GM06990 (cell line): ENCODE results near the gene S100A16.

Experiments used
- DNase-seq: peaks from one replicate; pipeline ENCODE4 v3.0.0-alpha.2; 2011; ENCODE audit not compliant: insufficient read length; ENCODE audit errors: extremely low read depth
- H3K27me3 ChIP-seq: replicated peaks from 2 replicates; pipeline ENCODE4 v1.6.0; 2011; ENCODE audit warnings: low read length; ENCODE audit not compliant: control insufficient read depth, insufficient read depth
- H3K36me3 ChIP-seq: 2 replicates; pipeline ENCODE4 v1.5.1; 2011; ENCODE audit warnings: low read length; ENCODE audit not compliant: control insufficient read depth, insufficient read depth
- H3K4me3 ChIP-seq: replicated peaks from 2 replicates; pipeline ENCODE4 v1.5.1; 2011; ENCODE audit warnings: low read depth, mild to moderate bottlenecking, control low read depth, low read length
- TF ChIP-seq, protein P1 (sequence below): IDR thresholded peaks from 2 replicates; pipeline ENCODE4 v1.5.1; 2011; ENCODE audit warnings: low read length, control low read depth, mild to moderate bottlenecking, inconsistent platforms; ENCODE audit not compliant: insufficient read depth, poor library complexity, severe bottlenecking

S100A16 gene

GRCh38 chr1:153649137-153649862, 36.4 kb upstream of the S100A16 start:
- H3K27me3 ChIP-seq, result no peaks in the 10 kb centered on the region
- no peak overlapping the region for H3K4me3 ChIP-seq
- TF ChIP-seq, protein P1, sequence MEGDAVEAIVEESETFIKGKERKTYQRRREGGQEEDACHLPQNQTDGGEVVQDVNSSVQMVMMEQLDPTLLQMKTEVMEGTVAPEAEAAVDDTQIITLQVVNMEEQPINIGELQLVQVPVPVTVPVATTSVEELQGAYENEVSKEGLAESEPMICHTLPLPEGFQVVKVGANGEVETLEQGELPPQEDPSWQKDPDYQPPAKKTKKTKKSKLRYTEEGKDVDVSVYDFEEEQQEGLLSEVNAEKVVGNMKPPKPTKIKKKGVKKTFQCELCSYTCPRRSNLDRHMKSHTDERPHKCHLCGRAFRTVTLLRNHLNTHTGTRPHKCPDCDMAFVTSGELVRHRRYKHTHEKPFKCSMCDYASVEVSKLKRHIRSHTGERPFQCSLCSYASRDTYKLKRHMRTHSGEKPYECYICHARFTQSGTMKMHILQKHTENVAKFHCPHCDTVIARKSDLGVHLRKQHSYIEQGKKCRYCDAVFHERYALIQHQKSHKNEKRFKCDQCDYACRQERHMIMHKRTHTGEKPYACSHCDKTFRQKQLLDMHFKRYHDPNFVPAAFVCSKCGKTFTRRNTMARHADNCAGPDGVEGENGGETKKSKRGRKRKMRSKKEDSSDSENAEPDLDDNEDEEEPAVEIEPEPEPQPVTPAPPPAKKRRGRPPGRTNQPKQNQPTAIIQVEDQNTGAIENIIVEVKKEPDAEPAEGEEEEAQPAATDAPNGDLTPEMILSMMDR, result no peak
- DNase-seq, result no peak
- H3K36me3 ChIP-seq, result peaks cover 13% of the 10 kb centered on the region

- DNase-seq, result no peak
- TF ChIP-seq, protein P1, result no peak
- Histone ChIP-seq H3K4me3 (no peak overlapping the region), H3K36me3 (peaks cover 14% of the 10 kb centered on the region), H3K27me3 (no peaks in the 10 kb centered on the region)
Measured at GRCh38 chr1:153648000-153648643, 35.2 kb upstream of the S100A16 start.

GRCh38 chr1:153647346-153647714, 34.4 kb upstream of the S100A16 start:
- no peak for DNase-seq
- Histone ChIP-seq H3K27me3 (no peaks in the 10 kb centered on the region), H3K4me3 (no peak overlapping the region), H3K36me3 (peaks cover 16% of the 10 kb centered on the region)
- TF ChIP-seq, protein P1, result no peak

DNA sequence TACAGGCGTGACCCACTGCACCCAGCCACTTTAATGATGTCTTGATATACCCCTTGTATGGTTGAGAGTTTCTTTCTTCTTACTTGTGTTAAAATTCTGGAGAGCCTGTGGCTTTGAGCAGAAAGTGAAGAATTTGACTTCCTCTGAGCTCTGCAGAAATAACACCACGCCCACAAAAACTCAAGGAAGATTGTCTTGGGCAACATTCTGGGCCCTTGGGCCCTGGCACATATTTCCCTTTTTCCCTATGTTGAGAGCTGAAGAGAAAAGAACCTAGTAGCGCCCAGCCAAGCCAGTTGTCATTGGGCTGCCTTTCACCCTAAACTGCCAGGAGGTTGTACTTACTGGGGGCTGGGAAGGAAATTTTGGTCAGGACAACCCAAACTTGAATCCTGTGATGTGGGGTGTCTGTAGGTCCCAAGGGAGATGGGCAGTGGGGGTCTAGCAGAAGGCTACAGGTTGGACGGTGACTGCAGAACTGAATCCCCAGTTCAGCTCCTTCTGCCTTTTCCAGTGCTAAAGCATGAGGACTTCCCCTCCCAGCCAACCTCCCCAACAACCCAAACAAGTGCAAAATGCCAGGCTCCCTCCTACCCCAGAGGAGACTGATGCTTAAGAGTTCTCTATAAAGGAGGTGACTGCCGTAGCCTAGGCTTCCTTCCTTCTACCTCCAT, 33.9 kb upstream of the S100A16 start:
- no peak overlapping the region for H3K4me3 ChIP-seq
- TF ChIP-seq, protein P1, result no peak
- no peaks in the 10 kb centered on the region for H3K27me3 ChIP-seq
- H3K36me3 ChIP-seq, result peaks cover 21% of the 10 kb centered on the region
- DNase-seq, result no peak

DNA sequence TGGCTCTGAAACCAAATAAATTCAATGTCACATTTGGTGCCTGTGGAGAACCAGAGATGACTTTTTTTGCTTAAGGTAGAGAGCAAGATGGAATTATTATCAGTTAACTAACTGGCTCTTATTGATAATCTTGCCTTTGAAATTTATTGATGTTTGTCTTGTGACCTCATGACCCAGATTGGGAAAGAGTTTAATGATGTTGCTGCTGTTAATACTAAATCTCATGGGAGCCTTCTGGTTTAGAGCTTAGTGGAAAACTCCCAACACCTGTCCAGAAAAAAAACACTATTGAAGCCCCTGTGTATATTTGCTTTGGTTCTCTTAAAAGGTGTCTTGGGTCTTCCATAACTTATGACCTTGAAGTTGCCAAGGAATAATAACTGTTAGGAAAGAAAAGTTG, 30.9 kb upstream of the S100A16 start:
- peaks cover 31% of the 10 kb centered on the region for H3K36me3 ChIP-seq
- DNase-seq, result no peak
- H3K27me3 ChIP-seq, result no peaks in the 10 kb centered on the region
- TF ChIP-seq, protein P1, result no peak
- no peak overlapping the region for H3K4me3 ChIP-seq
